ENCODE data around the gene UNC79.

GRCh38 chr14:93533842-93534241 is 103.1 kb downstream of the UNC79 start:
- TF ChIP-seq POLR2A (IDR thresholded peaks at IDR 0.05), result no peak
- no peak for TF ChIP-seq CTCF (IDR thresholded peaks at IDR 0.05)
